Measurements from ENCODE around the gene NPTN.
"Not testable (repeated sequence)": the region's sequence is repeated elsewhere in the genome, so short reads cannot be mapped to it uniquely, and the experiment has no call there.

The NPTN gene

GRCh38 chr15:73570355-73571032 is 62.7 kb downstream of the NPTN start:
- DNase-seq = no peak

- no peak for DNase-seq
These were observed 63.8 kb downstream of the NPTN start for GRCh38 chr15:73569361-73569760.

GRCh38 chr15:73568564-73569280 is 64.5 kb downstream of the NPTN start:
- no peak for DNase-seq

DNA sequence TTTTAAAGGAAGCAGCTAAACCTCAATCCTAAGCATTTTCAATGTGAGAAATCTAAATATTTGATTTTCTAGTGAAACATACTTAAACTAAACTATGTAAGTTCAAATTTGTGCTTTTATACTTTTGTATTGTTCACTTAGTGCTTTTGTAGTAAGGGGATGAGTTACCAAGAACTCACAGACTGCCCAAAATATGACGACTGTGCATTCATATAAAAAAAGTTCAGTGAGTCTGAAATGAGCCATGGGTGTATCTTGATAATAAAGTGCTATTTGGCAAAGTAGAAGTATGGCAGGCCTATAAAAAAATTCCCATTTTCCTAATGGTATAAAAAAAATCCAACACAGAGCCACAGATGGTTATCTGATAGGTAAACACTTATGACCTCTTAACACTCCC is 66.2 kb downstream of the NPTN start:
- no peak for DNase-seq

- DNase-seq = no peak
These were observed 68.9 kb downstream of the NPTN start for GRCh38 chr15:73564255-73564654.

DNA sequence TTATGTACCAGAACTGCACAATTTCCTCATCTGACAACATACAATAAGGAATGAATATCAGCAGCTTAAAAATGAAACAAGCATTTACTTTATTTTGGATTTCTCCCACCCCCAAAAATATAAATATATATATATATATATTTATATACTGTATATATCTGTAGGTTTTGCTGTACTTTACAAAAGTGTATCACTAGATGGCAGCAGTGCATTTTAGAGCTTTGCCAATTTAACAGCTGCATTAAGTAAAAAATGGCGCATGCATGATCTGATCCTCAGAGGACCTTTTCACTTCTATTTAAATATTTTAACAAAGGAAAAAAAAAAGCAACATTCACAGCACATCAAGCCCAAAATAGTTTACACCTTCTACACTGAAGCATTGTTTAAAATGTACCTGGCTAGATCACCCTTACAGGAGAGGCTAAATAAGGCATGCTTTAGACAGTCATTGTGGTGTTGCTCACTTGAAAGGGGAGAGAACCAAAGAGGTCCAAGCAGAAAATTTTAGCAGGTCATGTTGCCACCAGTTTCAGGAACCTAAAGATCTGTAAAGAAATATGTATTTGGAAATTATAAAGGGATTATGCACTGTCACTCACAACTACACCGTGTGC is 72.6 kb downstream of the NPTN start:
- no peak for DNase-seq

DNA sequence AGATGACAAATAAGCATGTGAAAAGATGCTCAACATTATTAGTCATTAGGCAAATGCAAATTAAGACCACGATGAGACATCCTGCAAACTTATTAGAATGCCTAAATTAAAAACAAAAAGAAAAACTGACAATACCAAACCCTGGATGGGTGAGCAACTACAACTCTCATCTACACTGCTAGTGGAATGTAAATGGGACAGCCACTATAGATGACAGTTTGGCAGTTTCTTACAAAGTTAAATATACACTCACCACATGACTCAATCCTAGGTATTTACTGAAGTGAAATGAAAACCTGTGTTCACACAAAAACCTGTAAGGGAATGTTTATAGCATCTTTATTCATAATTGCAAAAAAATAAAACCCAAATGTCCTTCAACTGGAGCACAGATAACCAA is 74.7 kb downstream of the NPTN start:
- no peak for DNase-seq

DNA sequence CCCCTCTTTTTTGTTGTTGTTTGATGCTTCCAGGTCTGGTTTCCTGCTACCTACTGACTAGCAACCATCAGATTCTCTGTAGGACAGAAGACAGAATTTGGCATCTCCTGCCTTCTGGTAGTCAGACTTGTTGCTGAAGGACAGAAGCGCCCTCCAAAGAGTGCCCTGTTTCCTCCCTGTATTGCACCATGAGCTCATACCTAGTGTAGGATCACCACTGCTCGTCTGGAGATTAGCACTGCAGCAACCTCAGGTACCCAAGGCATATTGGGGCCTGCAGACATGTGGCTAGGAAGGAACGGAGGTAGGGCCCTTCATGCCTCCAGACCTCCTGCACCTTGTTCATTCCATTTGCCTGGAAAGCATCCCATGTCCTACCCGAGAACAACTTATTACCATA is 78.1 kb downstream of the NPTN start:
- no peak for DNase-seq

- DNase-seq = no peak
These were observed 83.0 kb downstream of the NPTN start for GRCh38 chr15:73550190-73550589.

DNA sequence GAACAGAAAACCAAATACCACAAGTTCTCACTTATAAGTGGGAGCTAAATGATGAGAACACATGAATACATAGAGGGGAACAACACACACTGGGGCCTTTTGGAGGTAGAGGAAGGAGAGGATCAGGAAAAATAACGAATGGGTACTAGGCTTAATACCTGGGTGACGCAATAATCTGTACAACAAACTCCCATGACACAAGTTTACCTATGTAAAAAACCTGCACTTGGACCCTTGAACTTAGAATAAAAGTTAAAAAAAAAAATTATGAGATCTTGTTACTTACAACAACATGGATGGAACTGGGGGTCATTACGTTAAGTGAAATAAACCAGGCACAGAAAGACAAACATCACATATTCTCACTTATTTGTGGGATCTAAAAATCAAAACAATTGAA is 84.3 kb downstream of the NPTN start:
- DNase-seq = not testable (repeated sequence)

DNA sequence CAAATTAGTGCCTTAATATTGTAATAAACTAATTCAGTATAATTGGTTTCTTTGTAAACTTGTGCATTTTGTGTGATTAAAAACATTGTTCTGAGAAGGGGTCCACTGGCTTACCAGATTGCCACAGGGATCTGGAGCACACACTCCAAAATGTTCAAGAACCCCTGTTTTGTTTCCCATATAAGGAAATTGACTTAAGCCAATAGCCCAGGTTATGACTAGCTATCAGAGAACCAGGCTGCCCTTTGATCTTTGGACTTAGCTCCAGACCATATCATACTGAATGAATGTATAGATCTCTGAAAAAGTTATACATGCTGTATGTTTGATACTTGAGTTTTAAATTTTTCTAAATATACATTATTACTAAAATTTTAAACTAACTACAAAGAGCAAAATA is 91.7 kb downstream of the NPTN start:
- no peak for DNase-seq

- DNase-seq = no peak
These were observed 93.0 kb downstream of the NPTN start for GRCh38 chr15:73540161-73540560.

GRCh38 chr15:73539212-73540128 is 93.7 kb downstream of the NPTN start:
- DNase-seq = no peak

GRCh38 chr15:73538563-73539211 is 94.5 kb downstream of the NPTN start:
- DNase-seq = no peak

DNA sequence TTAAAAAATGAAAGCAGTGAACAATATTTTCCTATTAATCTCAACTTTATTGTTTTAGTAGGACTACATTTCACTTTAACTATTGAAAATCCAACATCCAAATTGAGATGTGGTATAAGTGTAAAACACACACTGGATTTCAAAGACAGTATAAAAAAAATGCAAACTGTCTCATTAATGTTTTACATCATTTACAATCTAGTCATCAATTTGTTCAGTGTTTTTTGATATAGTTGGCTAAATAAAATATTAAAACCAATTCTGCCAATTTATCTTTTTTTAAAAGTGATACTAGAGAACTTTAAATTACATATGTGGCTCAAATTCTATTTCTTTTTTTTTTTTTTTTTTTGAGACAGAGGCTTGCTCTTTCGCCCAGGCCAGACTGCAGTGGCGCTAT is 95.1 kb downstream of the NPTN start:
- DNase-seq = no peak

GRCh38 chr15:73530649-73531048 is 102.5 kb downstream of the NPTN start:
- no peak for DNase-seq

GRCh38 chr15:73527598-73527997 is 105.6 kb downstream of the NPTN start:
- DNase-seq = no peak

DNA sequence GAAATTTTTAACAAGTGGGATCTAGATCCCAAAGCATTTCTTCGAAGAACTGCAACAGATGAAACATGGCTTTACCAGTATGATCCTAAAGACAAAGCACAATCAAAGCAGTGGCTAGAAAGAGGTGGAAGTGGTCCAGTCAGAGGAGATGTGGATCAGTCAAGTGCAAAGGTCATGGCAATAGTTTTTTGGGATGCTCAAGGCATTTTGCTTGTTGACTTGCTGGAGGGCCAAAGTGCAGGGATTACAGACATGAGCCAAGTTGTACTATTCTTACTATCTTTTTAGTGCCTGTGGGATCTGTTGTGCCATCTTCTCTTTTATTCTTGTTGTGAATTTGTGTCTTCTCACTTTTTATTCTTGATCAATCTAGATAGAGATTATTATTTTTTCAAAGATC is 108.3 kb downstream of the NPTN start:
- DNase-seq = no peak

DNA sequence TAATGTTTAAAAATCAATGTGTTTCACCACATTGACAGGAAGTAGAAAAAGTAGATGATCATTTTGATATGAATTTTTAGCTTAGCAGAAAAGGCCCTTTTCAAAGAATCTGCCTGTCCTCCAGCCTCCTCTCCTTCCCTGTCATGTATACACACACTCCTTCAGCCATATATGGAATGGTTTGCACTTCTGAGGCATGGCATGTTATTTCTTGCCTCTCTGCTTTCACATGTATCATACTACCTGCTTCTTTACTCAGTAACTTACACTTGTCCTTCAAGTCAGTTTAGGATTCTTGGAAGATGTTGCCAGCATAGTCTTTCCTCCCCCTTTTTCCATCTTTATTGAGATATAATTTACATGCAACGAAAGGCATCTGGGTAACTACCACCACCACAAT is 111.2 kb downstream of the NPTN start:
- DNase-seq = no peak

GRCh38 chr15:73518876-73519733 is 114.1 kb downstream of the NPTN start:
- DNase-seq = no peak

DNA sequence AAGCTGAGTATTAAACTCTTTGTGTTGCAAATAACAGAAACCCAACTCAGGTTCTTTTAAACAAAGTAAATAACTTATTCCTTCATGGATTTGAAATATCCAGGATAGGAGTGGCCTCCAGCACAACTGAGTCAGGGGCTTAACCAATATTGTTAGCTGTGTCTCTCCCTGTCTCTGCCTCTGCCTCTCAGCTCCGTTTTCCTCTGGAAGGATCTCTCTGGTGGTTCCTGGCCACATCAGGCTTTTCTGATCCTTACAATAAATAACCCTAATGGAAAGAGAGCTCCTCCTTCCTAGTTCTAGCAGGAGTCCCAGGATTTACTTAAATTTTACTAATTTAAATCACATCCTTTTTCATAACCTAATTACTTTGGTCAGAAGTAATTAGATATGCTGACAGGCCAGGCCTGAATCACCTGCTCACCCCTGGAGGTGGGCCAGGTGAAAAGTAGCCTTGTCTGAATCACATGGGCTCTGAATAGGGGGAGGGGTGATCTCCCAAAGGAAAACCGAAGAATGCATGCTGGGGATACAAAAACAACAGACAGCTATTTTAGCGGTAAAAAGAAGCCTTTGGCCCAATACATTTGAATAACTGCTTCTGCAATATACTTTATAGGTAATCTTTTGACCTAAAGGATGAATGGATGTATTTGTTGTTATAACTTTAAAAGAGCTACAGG is 114.9 kb downstream of the NPTN start:
- DNase-seq = no peak
